Activated B cell treated with CpG ODN at 0.5 μM for 24 hours (primary cell): ENCODE measurements around the gene PLEKHA8. TPM values are rescaled to one million over a fixed set of nuclear protein-coding genes. Genes with fewer than 3 reads are reported as not detected.

ENCODE experiments used
- ATAC-seq: fragments of 200-7000 bp; cut with Tn5 transposase; one replicate; pipeline ENCODE4 v1.10.0; 2021; ENCODE audit warnings: low read depth, mild to moderate bottlenecking, moderate library complexity
- CTCF ChIA-PET: fragments of 350-600 bp; sonication (Branson Sonifier 250); formaldehyde crosslinking; loops from one replicate; lab custom pipeline; 2021; ENCODE audit warnings: antibody characterized with exemption; lab: Charles Lee
- POLR2A ChIA-PET: fragments of 350-600 bp; sonication (Branson Sonifier 250); formaldehyde crosslinking; loops from one replicate; lab custom pipeline; 2021; ENCODE audit warnings: antibody characterized with exemption; lab: Charles Lee
- DNase-seq: peaks from one replicate; pipeline ENCODE4 v3.0.0; 2022
- H3K27ac Mint-ChIP-seq: one replicate; pipeline ENCODE4 v1.8.0; 2020; ENCODE audit warnings: mixed read lengths
- H3K27me3 Mint-ChIP-seq: one replicate; pipeline ENCODE4 v1.8.0; 2021; ENCODE audit warnings: mixed read lengths
- H3K36me3 Mint-ChIP-seq: one replicate; pipeline ENCODE4 v1.8.0; 2021; ENCODE audit warnings: low read depth, mixed read lengths
- H3K4me1 Mint-ChIP-seq: one replicate; pipeline ENCODE4 v1.8.0; 2021; ENCODE audit warnings: mixed read lengths
- H3K4me3 Mint-ChIP-seq: one replicate; pipeline ENCODE4 v1.8.0; 2020; ENCODE audit warnings: mild to moderate bottlenecking, mixed read lengths
- H3K9me3 Mint-ChIP-seq: one replicate; pipeline ENCODE4 v1.8.0; 2020; ENCODE audit warnings: mixed read lengths
- intact Hi-C: fragments of 100-400 bp; cut with micrococcal nuclease; formaldehyde crosslinking; loops from one replicate; pipeline ENCODE4 v1.15.1; 2024
- total RNA-seq: library from RNA; stranded (reverse); gene quantifications from 2 replicates; pipeline ENCODE4 v1.2.3, GENCODE V29; 2022
- TF ChIP-seq, protein P1 (sequence below): fragments of 200-600 bp; IDR thresholded peaks from one replicate; pipeline ENCODE4 v1.8.0; 2022; ENCODE audit warnings: antibody characterized with exemption, mild to moderate bottlenecking

Gene PLEKHA8
- total RNA-seq, 1 donor from 2014 or later = 9.3 TPM

DNA sequence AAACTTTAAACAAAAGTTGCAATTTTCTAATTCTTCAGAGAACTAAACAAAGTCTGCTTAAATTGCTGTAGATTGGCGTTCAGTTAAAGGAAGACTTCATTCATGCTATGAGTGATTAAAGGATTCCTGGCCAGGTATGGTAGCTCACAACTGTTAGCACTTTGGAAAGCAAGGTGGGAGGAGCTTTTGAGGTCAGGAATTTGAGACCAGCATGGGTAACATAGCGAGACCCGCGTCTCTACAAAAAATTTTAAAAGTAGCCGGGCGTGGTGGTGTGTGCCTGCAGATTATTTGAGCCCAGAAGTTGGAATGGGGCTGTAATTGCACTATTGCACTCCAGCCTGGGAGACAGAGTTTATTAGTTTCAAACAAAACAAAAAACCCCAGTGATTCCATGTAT, 25.1 kb upstream of the PLEKHA8 start:
- TF ChIP-seq, protein P1, sequence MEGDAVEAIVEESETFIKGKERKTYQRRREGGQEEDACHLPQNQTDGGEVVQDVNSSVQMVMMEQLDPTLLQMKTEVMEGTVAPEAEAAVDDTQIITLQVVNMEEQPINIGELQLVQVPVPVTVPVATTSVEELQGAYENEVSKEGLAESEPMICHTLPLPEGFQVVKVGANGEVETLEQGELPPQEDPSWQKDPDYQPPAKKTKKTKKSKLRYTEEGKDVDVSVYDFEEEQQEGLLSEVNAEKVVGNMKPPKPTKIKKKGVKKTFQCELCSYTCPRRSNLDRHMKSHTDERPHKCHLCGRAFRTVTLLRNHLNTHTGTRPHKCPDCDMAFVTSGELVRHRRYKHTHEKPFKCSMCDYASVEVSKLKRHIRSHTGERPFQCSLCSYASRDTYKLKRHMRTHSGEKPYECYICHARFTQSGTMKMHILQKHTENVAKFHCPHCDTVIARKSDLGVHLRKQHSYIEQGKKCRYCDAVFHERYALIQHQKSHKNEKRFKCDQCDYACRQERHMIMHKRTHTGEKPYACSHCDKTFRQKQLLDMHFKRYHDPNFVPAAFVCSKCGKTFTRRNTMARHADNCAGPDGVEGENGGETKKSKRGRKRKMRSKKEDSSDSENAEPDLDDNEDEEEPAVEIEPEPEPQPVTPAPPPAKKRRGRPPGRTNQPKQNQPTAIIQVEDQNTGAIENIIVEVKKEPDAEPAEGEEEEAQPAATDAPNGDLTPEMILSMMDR = no peak
- intact Hi-C loops = no loop called here
- no peak for DNase-seq
- ChIA-PET CTCF (no interaction called here), POLR2A (no interaction called here)
- Mint-ChIP-seq H3K27me3 (peaks cover 1% of the 10 kb centered on the region), H3K36me3 (no peaks in the 10 kb centered on the region), H3K9me3 (no peaks in the 10 kb centered on the region), H3K4me3 (no peak overlapping the region), H3K27ac (no peak overlapping the region), H3K4me1 (no peaks in the 10 kb centered on the region)
- no peak for ATAC-seq

DNA sequence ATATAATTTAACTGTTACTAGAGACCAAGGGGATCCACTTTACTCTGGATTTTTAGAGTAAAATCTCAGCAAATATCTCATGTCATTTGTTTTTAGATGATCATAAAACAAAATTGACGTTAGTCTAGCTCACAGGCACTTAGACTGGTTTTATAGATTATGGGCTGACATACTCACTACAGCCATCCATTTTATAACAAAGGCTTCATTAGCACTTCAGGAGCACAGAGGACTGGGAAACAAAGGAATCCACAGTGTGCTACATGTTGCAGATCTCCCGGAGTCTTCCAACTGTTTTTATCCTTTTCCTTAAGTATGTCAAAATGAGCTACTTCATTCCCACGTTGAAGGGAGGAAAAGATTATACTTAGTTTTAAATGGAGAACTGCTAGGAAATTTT, 22.7 kb upstream of the PLEKHA8 start:
- intact Hi-C loops = no loop called here
- ChIA-PET POLR2A (no interaction called here), CTCF (no interaction called here)
- TF ChIP-seq, protein P1 = no peak
- no peaks in the 10 kb centered on the region for H3K4me1 Mint-ChIP-seq
- H3K27ac Mint-ChIP-seq = no peak overlapping the region
- H3K27me3 Mint-ChIP-seq = no peaks in the 10 kb centered on the region
- no peak overlapping the region for H3K4me3 Mint-ChIP-seq
- ATAC-seq (no peak), DNase-seq (no peak)
- H3K36me3 Mint-ChIP-seq = no peaks in the 10 kb centered on the region
- no peaks in the 10 kb centered on the region for H3K9me3 Mint-ChIP-seq

DNA sequence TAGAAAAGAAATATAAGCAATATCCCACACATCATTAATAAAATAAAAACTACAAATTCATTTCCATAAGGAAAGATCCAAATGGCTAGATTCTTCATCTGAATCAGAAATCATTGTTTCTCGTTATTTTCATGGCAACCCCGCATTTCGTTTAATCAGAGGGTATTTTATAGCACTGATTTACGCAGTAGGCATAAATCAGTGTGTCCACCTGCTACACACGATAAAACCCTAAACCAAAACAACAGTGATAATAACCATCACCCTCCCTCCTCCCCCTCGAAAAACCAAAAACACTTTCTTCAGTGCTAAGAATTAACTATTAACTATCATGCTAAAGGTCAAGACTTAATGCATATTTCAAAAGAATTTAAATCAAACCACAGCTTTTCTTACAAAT, 18.2 kb upstream of the PLEKHA8 start:
- Mint-ChIP-seq H3K27me3 (no peaks in the 10 kb centered on the region), H3K4me3 (no peak overlapping the region), H3K9me3 (no peaks in the 10 kb centered on the region), H3K4me1 (no peaks in the 10 kb centered on the region), H3K27ac (no peak overlapping the region), H3K36me3 (peaks cover 8% of the 10 kb centered on the region)
- ChIA-PET CTCF (no interaction called here), POLR2A (no interaction called here)
- DNase-seq (no peak), ATAC-seq (no peak)
- intact Hi-C loops = no loop called here
- TF ChIP-seq, protein P1 = no peak

DNA sequence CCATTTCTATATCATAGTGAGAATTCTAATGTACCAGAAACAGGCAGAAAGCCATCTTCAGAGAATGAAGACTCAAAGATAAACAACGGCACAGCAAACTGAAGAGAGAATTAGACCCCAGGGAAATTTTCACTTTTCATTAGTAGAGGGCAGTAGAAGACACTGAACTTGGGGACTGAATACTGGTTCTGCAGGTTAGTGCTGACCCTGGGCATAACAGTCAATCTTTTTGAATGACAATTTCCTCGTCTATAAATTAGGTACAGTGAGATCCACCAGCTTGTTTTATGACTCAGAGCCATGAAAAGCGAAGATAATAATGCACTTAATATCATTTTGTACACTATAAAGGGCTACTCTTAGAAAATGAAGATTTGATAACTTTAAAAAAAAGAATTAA, 15.5 kb upstream of the PLEKHA8 start:
- Mint-ChIP-seq H3K36me3 (peaks cover 18% of the 10 kb centered on the region), H3K9me3 (no peaks in the 10 kb centered on the region), H3K4me1 (no peaks in the 10 kb centered on the region), H3K4me3 (no peak overlapping the region), H3K27ac (no peak overlapping the region), H3K27me3 (no peaks in the 10 kb centered on the region)
- ATAC-seq = no peak
- ChIA-PET CTCF (no interaction called here), POLR2A (no interaction called here)
- no peak for DNase-seq
- TF ChIP-seq, protein P1 = no peak
- intact Hi-C loops = no loop called here

DNA sequence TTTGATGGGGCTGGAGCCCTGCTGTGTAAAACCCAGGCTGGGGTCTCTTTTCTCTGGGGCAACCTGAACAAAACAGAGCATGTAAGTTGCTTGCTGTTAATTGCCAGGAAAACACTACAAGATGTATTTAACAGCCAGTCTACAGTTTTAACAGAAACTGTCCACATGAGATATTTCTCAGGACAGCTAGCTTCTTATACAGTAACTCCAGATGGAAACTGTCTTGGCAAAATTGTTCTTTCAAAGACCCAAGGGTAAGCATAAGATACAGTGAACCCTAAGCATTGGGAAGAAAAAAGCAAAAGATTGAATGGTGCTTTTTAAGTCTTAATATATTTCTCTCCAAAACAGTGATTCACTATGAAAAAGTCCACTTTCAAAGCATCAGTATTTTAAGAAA, 9.8 kb upstream of the PLEKHA8 start:
- DNase-seq = no peak
- peaks cover 24% of the 10 kb centered on the region for H3K36me3 Mint-ChIP-seq
- CTCF ChIA-PET = no interaction called here
- H3K27ac Mint-ChIP-seq = no peak overlapping the region
- H3K9me3 Mint-ChIP-seq = peaks cover 1% of the 10 kb centered on the region
- H3K27me3 Mint-ChIP-seq = no peaks in the 10 kb centered on the region
- intact Hi-C loops = no loop called here
- no peak overlapping the region for H3K4me3 Mint-ChIP-seq
- no peak for ATAC-seq
- POLR2A ChIA-PET = no interaction called here
- TF ChIP-seq, protein P1 = no peak
- H3K4me1 Mint-ChIP-seq = peaks cover 11% of the 10 kb centered on the region
